Activated T-cell treated with anti-CD3 and anti-CD28 coated beads for 4 hours (primary cell): ENCODE results near the gene TUBA3E.
"Not testable (repeated sequence)": the region's sequence is repeated elsewhere in the genome, so short reads cannot be mapped to it uniquely, and the experiment has no call there.

ENCODE experiments used
- DNase-seq: peaks from one replicate; pipeline ENCODE4 v3.0.0-alpha.2; 2020

TUBA3E gene

GRCh38 chr2:130142396-130143265 lies 55.6 kb downstream of the TUBA3E start:
- DNase-seq = not testable (repeated sequence)
